GM15510 (cell line): Measurements from ENCODE around the gene SNRNP200.

Experiments used
- POLR2A ChIP-seq: IDR thresholded peaks from 3 replicates; pipeline ENCODE4 v1.6.1; 2011; ENCODE audit warnings: borderline replicate concordance; ENCODE audit not compliant: insufficient read length; ENCODE audit errors: extremely low read depth

SNRNP200 gene

GRCh38 chr2:96315005-96315399, 9.7 kb upstream of the SNRNP200 start:
- no peak for TF ChIP-seq POLR2A

GRCh38 chr2:96308248-96308647, 2.9 kb upstream of the SNRNP200 start:
- TF ChIP-seq POLR2A: no peak

DNA sequence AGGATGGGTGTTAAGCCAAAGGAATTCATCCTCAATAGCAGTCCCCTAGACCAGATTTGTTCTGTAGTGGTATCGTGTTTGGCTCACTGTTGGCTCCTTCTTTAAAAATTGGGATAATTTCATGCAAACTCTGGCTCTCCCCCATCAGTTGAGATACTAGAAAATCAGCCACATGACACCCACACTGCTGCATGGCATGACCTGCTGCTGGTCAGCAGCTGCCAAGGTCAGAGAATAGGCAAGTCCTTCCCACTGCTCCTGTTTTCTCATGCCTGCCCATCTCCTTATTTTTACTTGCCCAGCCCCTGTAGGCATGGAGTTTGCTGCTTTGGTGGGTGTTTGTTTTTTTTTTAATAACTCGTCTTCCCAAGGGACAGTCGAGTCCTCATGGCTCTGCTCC, 1.0 kb upstream of the SNRNP200 start:
- no peak for TF ChIP-seq POLR2A

- TF ChIP-seq POLR2A: no peak
Observed at GRCh38 chr2:96305979-96306308, 598 bp upstream of the SNRNP200 start.

- no peak for TF ChIP-seq POLR2A
Observed at GRCh38 chr2:96304606-96305005, 740 bp downstream of the SNRNP200 start.

GRCh38 chr2:96301865-96302264, 3.5 kb downstream of the SNRNP200 start:
- TF ChIP-seq POLR2A: no peak

DNA sequence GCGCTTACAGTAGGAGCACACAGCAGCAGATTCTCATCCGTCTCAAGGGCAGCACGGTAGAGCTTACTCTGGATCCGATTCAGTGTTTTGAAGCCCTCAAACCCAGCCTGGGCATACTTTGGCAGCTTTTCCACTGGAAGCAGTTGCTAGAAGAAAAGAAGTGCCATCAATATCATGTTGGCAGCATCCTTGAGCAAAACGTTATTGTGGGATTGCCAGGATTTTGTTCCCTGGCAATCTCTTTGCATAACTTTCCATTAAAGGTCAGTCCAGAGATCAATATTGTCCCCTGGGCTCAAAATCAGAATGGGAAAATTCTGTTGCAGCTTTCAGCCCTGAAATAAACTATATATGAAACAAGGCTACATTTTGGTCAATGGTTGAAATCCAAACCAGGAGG, 8.4 kb downstream of the SNRNP200 start:
- no peak for TF ChIP-seq POLR2A

DNA sequence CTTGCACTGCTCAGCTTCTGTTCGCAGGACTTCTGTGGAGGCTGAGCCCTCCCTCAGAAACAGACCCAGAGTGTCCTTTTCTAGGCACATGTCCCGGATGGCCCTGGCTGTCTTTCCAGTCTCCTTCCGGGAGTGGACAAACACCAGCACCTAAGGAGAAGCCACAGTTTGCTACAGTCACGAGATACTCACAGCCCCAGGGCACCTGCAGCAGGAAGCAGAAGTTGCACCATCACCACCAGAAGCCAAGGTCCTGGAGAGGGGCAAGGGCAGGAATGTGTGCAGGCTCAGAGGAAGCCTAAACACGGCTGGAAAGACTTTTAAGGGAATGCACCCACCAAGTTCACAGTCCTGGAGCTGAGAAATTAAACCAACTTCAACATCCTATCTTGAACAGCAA, 13.6 kb downstream of the SNRNP200 start:
- no peak for TF ChIP-seq POLR2A

DNA sequence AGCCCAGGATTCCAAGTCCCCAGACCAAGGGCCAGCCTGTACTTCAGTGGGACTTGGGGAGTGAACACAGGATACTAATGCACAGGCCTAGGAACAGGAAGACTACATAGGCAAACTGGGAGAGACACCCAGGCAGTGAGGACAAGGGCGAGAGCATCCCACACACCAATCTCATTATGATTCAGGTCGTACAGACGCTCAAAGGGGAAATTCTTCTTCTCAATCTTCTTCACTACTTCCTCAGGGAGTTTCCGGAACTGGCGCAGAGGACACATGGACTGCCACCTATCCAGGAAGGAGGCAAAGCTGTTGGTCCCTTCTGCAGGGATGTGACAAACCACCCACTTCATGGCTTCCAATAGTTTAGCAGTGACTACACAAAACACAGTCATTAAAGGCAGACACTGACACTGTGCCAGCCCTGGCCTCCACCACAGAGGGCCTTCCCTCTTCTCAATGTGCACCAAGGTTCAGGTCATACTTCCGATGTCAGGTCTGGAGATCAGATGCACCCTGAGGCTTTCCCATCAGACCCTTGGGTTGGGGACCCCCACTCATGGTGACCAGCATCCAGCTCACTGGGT, 18.0 kb downstream of the SNRNP200 start:
- no peak for TF ChIP-seq POLR2A

GRCh38 chr2:96276787-96277499, 28.4 kb downstream of the SNRNP200 start:
- no peak for TF ChIP-seq POLR2A

DNA sequence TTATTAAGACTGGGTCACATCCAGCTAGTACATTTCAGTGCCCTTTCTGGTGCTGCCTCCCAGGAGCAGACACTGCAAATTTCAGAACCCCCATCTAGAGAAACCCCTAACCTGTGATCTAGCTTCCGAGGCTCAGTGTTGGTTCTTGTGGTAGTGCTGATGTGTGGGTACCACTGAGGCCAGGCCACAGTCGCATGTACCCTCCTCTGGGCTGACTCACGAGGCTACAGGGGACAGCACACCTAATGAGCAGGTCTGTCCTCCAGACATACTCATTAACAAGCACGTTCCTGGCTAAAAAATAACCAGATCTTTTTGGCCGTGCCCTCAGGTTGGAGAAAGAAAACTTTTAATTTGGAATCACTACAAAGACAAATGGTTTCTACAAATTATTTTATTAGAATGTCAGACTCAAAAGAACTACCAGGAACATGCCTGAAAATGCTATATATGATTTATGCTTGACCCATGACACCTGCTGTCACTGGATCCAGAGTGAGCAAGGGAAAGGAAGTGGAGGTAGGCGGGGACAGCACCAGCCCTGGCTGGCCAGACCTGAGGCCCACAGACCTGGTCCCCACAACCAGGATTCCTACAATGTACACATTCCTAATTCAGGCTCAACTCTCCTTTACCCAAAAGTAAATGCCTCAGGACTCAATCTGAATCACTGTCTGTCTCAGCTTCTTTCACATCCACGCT, 30.8 kb downstream of the SNRNP200 start:
- no peak for TF ChIP-seq POLR2A

GRCh38 chr2:96273763-96274162, 31.6 kb downstream of the SNRNP200 start:
- no peak for TF ChIP-seq POLR2A

DNA sequence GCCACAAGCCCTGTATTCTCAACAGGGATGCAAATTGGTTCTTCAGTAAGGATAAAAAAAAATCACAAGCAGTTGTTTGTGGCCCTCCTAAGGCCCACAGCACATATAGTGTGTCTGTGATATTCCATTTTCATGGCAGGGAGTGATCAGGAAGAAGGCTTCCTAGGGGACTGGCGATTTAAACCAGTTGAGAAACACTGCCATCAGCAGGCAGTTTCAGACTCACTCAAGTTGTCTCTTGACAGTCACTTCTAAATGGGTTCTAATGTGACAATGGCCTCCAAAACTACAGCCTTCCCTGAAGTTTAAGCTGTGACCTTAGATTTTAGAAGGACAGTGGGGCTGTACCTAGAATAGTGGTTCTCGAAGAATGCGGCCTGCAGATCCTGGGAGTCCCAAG, 33.4 kb downstream of the SNRNP200 start:
- no peak for TF ChIP-seq POLR2A

- TF ChIP-seq POLR2A: no peak
Observed at GRCh38 chr2:96267159-96267971, 38.0 kb downstream of the SNRNP200 start.
